ENCODE results near the gene PTGER3. TPM values are rescaled to one million over a fixed set of nuclear protein-coding genes. Genes with fewer than 3 reads are reported as not detected.

Gene PTGER3
- total and polyA plus RNA-seq, 10 of the 15 experiments (the other 5 are each of a cell fraction or from before 2014, with no cell fraction given), result under 0.01 to 0.04 (median 0.02) TPM; not detected in 7

DNA sequence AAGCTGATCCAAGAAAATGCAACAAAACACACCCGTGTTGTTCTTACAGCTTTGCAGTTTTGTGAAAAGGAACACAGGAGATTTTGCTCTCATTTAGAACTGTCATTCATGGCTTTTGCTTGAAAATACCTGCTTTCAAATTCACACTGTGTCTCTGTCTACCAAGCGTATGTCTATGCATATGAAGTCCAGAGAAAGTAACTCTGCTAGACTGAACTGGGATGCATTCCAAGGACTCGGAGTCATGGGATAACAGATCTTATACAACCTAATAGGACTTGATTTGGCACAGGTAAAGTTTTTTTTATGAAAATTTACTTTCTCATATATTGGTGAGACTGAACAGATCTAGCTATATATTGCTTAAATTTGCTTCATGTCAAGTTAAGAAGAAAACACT is 102.4 kb downstream of the PTGER3 start:
- ChIA-PET SMC1A (ENCODE audit: uncharacterized antibody, unreplicated experiment) (interaction anchor here (1.3 kb wide), 1 partner anchor 13 kb away, joined by 3 read pairs; no protein-coding TSS in a partner anchor), RAD21 (ENCODE audit: unreplicated experiment) (no interaction called here), POLR2A (no interaction called here), CTCF (no interaction called here)
- no peaks in the 10 kb centered on the region for H3K79me2 ChIP-seq (ENCODE audit: control insufficient read depth, insufficient read depth, low read length)
- no peaks in the 10 kb centered on the region for H3K27me3 ChIP-seq (replicated peaks in 1 of 2; ENCODE audit: control insufficient read depth in 2 of 2, insufficient read depth in 2 of 2, low read length in 1 of 2)
- no peaks in the 10 kb centered on the region for H4K20me1 ChIP-seq (ENCODE audit: control insufficient read depth, insufficient read depth)
- no peak overlapping the region for H2AFZ ChIP-seq (ENCODE audit: control insufficient read depth, low read depth, low read length)
- H3K4me3 ChIP-seq, result no peak overlapping the region
- no peak overlapping the region for H3K4me2 ChIP-seq (ENCODE audit: control insufficient read depth, insufficient read depth)
- WGBS (ENCODE audit: insufficient coverage, insufficient replicate concordance, low lambda C conversion rate, missing lambda C conversion rate), result 0% methylated on average over 3 of the region's 3 CpGs
- no TSS peak for BruUV-seq (replicated peaks)
- no peak overlapping the region for H3K27ac ChIP-seq (ENCODE audit: control insufficient read depth, insufficient read depth)
- H3K4me1 ChIP-seq (ENCODE audit: control insufficient read depth, insufficient read depth, low read length), result no peaks in the 10 kb centered on the region
- intact Hi-C loops (cut with micrococcal nuclease; ENCODE audit: unreplicated experiment) (no loop called here), in situ Hi-C loops (cut with MboI) (no loop called here)
- DNase-seq (ENCODE audit: low read depth, low spot score) (no peak), ATAC-seq (no peak), FAIRE-seq (no peak)
- no peaks in the 10 kb centered on the region for H3K36me3 ChIP-seq (ENCODE audit: control insufficient read depth in 2 of 2, insufficient read depth in 2 of 2, low read length in 1 of 2)
- H3K9me3 ChIP-seq (replicated peaks; ENCODE audit: control insufficient read depth, insufficient read depth, low read length), result no peaks in the 10 kb centered on the region
- no peak overlapping the region for H3K9ac ChIP-seq (ENCODE audit: control insufficient read depth, insufficient read depth, low read length)
- no peak for TF ChIP-seq SPI1 (IDR thresholded peaks at IDR 0.05; ENCODE audit: borderline replicate concordance, insufficient read depth, low read depth, low read length)
- TF ChIP-seq, protein P1, sequence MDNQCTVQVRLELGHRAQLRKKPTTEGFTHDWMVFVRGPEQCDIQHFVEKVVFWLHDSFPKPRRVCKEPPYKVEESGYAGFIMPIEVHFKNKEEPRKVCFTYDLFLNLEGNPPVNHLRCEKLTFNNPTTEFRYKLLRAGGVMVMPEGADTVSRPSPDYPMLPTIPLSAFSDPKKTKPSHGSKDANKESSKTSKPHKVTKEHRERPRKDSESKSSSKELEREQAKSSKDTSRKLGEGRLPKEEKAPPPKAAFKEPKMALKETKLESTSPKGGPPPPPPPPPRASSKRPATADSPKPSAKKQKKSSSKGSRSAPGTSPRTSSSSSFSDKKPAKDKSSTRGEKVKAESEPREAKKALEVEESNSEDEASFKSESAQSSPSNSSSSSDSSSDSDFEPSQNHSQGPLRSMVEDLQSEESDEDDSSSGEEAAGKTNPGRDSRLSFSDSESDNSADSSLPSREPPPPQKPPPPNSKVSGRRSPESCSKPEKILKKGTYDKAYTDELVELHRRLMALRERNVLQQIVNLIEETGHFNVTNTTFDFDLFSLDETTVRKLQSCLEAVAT (IDR thresholded peaks at IDR 0.05), result no peak
- TF ChIP-seq YY1 (IDR thresholded peaks at IDR 0.05; ENCODE audit: low read depth, low read length), result no peak
- TF ChIP-seq, protein P2, sequence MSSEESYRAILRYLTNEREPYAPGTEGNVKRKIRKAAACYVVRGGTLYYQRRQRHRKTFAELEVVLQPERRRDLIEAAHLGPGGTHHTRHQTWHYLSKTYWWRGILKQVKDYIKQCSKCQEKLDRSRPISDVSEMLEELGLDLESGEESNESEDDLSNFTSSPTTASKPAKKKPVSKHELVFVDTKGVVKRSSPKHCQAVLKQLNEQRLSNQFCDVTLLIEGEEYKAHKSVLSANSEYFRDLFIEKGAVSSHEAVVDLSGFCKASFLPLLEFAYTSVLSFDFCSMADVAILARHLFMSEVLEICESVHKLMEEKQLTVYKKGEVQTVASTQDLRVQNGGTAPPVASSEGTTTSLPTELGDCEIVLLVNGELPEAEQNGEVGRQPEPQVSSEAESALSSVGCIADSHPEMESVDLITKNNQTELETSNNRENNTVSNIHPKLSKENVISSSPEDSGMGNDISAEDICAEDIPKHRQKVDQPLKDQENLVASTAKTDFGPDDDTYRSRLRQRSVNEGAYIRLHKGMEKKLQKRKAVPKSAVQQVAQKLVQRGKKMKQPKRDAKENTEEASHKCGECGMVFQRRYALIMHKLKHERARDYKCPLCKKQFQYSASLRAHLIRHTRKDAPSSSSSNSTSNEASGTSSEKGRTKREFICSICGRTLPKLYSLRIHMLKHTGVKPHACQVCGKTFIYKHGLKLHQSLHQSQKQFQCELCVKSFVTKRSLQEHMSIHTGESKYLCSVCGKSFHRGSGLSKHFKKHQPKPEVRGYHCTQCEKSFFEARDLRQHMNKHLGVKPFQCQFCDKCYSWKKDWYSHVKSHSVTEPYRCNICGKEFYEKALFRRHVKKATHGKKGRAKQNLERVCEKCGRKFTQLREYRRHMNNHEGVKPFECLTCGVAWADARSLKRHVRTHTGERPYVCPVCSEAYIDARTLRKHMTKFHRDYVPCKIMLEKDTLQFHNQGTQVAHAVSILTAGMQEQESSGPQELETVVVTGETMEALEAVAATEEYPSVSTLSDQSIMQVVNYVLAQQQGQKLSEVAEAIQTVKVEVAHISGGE (CRISPR knock-in tag; IDR thresholded peaks at IDR 0.05), result no peak
- TF ChIP-seq JUND (IDR thresholded peaks at IDR 0.05; ENCODE audit: low read depth, low read length), result no peak
- TF ChIP-seq JUNB (IDR thresholded peaks at IDR 0.05), result no peak
- no peak for TF ChIP-seq POLR2AphosphoS2 (IDR thresholded peaks at IDR 0.05; ENCODE audit: low read depth, low read length)
- TF ChIP-seq, protein P3, sequence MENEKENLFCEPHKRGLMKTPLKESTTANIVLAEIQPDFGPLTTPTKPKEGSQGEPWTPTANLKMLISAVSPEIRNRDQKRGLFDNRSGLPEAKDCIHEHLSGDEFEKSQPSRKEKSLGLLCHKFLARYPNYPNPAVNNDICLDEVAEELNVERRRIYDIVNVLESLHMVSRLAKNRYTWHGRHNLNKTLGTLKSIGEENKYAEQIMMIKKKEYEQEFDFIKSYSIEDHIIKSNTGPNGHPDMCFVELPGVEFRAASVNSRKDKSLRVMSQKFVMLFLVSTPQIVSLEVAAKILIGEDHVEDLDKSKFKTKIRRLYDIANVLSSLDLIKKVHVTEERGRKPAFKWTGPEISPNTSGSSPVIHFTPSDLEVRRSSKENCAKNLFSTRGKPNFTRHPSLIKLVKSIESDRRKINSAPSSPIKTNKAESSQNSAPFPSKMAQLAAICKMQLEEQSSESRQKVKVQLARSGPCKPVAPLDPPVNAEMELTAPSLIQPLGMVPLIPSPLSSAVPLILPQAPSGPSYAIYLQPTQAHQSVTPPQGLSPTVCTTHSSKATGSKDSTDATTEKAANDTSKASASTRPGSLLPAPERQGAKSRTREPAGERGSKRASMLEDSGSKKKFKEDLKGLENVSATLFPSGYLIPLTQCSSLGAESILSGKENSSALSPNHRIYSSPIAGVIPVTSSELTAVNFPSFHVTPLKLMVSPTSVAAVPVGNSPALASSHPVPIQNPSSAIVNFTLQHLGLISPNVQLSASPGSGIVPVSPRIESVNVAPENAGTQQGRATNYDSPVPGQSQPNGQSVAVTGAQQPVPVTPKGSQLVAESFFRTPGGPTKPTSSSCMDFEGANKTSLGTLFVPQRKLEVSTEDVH (IDR thresholded peaks at IDR 0.05; ENCODE audit: low read depth, partially characterized antibody), result no peak
- TF ChIP-seq, protein P4, sequence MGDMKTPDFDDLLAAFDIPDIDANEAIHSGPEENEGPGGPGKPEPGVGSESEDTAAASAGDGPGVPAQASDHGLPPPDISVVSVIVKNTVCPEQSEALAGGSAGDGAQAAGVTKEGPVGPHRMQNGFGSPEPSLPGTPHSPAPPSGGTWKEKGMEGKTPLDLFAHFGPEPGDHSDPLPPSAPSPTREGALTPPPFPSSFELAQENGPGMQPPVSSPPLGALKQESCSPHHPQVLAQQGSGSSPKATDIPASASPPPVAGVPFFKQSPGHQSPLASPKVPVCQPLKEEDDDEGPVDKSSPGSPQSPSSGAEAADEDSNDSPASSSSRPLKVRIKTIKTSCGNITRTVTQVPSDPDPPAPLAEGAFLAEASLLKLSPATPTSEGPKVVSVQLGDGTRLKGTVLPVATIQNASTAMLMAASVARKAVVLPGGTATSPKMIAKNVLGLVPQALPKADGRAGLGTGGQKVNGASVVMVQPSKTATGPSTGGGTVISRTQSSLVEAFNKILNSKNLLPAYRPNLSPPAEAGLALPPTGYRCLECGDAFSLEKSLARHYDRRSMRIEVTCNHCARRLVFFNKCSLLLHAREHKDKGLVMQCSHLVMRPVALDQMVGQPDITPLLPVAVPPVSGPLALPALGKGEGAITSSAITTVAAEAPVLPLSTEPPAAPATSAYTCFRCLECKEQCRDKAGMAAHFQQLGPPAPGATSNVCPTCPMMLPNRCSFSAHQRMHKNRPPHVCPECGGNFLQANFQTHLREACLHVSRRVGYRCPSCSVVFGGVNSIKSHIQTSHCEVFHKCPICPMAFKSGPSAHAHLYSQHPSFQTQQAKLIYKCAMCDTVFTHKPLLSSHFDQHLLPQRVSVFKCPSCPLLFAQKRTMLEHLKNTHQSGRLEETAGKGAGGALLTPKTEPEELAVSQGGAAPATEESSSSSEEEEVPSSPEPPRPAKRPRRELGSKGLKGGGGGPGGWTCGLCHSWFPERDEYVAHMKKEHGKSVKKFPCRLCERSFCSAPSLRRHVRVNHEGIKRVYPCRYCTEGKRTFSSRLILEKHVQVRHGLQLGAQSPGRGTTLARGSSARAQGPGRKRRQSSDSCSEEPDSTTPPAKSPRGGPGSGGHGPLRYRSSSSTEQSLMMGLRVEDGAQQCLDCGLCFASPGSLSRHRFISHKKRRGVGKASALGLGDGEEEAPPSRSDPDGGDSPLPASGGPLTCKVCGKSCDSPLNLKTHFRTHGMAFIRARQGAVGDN (IDR thresholded peaks at IDR 0.05), result no peak
- no peak for TF ChIP-seq NFYB (IDR thresholded peaks at IDR 0.05; ENCODE audit: insufficient read depth, low read depth, low read length)
- no peak for TF ChIP-seq RUNX3 (IDR thresholded peaks at IDR 0.05; ENCODE audit: low read length)
- TF ChIP-seq, protein P5, sequence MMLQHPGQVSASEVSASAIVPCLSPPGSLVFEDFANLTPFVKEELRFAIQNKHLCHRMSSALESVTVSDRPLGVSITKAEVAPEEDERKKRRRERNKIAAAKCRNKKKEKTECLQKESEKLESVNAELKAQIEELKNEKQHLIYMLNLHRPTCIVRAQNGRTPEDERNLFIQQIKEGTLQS (IDR thresholded peaks at IDR 0.05; ENCODE audit: borderline replicate concordance, extremely low read depth, low read depth, low read length), result no peak

Data from GM12878 (cell line).